Stimulated activated CD4-positive, alpha-beta T cell treated with anti-CD3 and anti-CD28 coated beads, Interleukin-2, amount 100 ng/mL, for 4 hours (primary cell): ENCODE measurements around the gene SETSIP.
"Not testable (repeated sequence)": the region's sequence is repeated elsewhere in the genome, so short reads cannot be mapped to it uniquely, and the experiment has no call there.

Experiments used
- DNase-seq: peaks from one replicate; pipeline ENCODE4 v3.0.0-alpha.2; 2020; ENCODE audit warnings: low read depth

Gene SETSIP

GRCh38 chr1:92051948-92052347, 23.3 kb downstream of the SETSIP start:
- DNase-seq, result no peak

GRCh38 chr1:92045766-92046495, 29.3 kb downstream of the SETSIP start:
- DNase-seq, result no peak

GRCh38 chr1:92043621-92044020, 31.6 kb downstream of the SETSIP start:
- no peak for DNase-seq

- no peak for DNase-seq
Observed at GRCh38 chr1:92040971-92041370, 34.2 kb downstream of the SETSIP start.

- no peak for DNase-seq
Observed at GRCh38 chr1:92038695-92039346, 36.4 kb downstream of the SETSIP start.

GRCh38 chr1:92037400-92037799, 37.8 kb downstream of the SETSIP start:
- DNase-seq, result no peak

- no peak for DNase-seq
Observed at GRCh38 chr1:92031281-92032110, 43.7 kb downstream of the SETSIP start.

- DNase-seq, result no peak
Observed at GRCh38 chr1:92030656-92031107, 44.5 kb downstream of the SETSIP start.

- DNase-seq, result no peak
Observed at GRCh38 chr1:92029241-92029922, 45.8 kb downstream of the SETSIP start.

- DNase-seq, result no peak
Observed at GRCh38 chr1:92026806-92027205, 48.4 kb downstream of the SETSIP start.

- not testable (repeated sequence) for DNase-seq
Observed at GRCh38 chr1:92026042-92026441, 49.2 kb downstream of the SETSIP start.
